ENCODE measurements around the gene ETV1.
"Not testable (repeated sequence)": the region's sequence is repeated elsewhere in the genome, so short reads cannot be mapped to it uniquely, and the experiment has no call there.

DNA sequence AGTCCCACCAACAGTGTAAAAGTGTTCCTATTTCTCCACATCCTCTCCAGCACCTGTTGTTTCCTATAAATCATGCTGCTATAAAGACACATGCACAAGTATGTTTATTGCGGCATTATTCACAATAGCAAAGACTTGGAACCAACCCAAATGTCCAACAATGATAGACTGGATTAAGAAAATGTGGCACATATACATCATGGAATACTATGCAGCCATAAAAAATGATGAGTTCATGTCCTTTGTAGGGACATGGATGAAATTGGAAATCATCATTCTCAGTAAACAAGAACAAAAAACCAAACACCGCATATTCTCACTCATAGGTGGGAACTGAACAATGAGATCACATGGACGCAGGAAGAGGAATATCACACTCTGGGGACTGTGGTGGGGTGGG lies 71.1 kb downstream of the ETV1 start:
- not testable (repeated sequence) for TF ChIP-seq EP300, POLR2A (IDR thresholded peaks at IDR 0.05)
- TF ChIP-seq, protein P1, sequence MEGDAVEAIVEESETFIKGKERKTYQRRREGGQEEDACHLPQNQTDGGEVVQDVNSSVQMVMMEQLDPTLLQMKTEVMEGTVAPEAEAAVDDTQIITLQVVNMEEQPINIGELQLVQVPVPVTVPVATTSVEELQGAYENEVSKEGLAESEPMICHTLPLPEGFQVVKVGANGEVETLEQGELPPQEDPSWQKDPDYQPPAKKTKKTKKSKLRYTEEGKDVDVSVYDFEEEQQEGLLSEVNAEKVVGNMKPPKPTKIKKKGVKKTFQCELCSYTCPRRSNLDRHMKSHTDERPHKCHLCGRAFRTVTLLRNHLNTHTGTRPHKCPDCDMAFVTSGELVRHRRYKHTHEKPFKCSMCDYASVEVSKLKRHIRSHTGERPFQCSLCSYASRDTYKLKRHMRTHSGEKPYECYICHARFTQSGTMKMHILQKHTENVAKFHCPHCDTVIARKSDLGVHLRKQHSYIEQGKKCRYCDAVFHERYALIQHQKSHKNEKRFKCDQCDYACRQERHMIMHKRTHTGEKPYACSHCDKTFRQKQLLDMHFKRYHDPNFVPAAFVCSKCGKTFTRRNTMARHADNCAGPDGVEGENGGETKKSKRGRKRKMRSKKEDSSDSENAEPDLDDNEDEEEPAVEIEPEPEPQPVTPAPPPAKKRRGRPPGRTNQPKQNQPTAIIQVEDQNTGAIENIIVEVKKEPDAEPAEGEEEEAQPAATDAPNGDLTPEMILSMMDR (IDR thresholded peaks at IDR 0.05) = not testable (repeated sequence)
